GM23248 (cell line): Measurements from ENCODE around the gene PLA2G2C. TPM values are rescaled to one million over a fixed set of nuclear protein-coding genes. Genes with fewer than 3 reads are reported as not detected.

ENCODE experiments used
- DNase-seq: peaks from one replicate; pipeline ENCODE4 v3.0.0-alpha.2; 2015
- H2AFZ ChIP-seq: fragments of 200-600 bp; sonication (generic); 2 replicates; pipeline ENCODE4 v1.6.1; 2016; ENCODE audit warnings: antibody characterized with exemption
- H3F3A ChIP-seq: fragments of 200-600 bp; sonication (generic); 2 replicates; pipeline ENCODE4 v1.6.1; 2016; ENCODE audit warnings: mild to moderate bottlenecking, antibody characterized with exemption, mixed run types; ENCODE audit not compliant: insufficient read depth
- H3K27ac ChIP-seq: fragments of 200-600 bp; sonication (generic); 2 replicates; pipeline ENCODE4 v1.5.1; 2016; ENCODE audit warnings: mild to moderate bottlenecking
- H3K27me3 ChIP-seq: fragments of 200-600 bp; sonication (generic); replicated peaks from 2 replicates; pipeline ENCODE4 v1.6.1; 2016; ENCODE audit warnings: mild to moderate bottlenecking; ENCODE audit not compliant: insufficient read depth
- H3K36me3 ChIP-seq: fragments of 200-600 bp; sonication (generic); 2 replicates; pipeline ENCODE4 v1.6.1; 2016; ENCODE audit warnings: low read depth, mild to moderate bottlenecking
- H3K4me1 ChIP-seq: fragments of 200-600 bp; sonication (generic); 2 replicates; pipeline ENCODE4 v1.6.1; 2016; ENCODE audit warnings: mild to moderate bottlenecking; ENCODE audit not compliant: insufficient read depth
- H3K4me2 ChIP-seq: fragments of 200-600 bp; sonication (generic); one replicate; pipeline ENCODE4 v1.6.1; 2016; ENCODE audit warnings: mild to moderate bottlenecking; ENCODE audit not compliant: unreplicated experiment
- H3K4me3 ChIP-seq: fragments of 200-600 bp; sonication (generic); 2 replicates; pipeline ENCODE4 v1.5.1; 2016; ENCODE audit warnings: mild to moderate bottlenecking
- H3K79me2 ChIP-seq: fragments of 200-600 bp; sonication (generic); 2 replicates; pipeline ENCODE4 v1.6.1; 2016; ENCODE audit warnings: mild to moderate bottlenecking; ENCODE audit not compliant: insufficient read depth
- H3K9ac ChIP-seq: fragments of 200-600 bp; sonication (generic); 2 replicates; pipeline ENCODE4 v1.6.1; 2016; ENCODE audit warnings: mild to moderate bottlenecking
- H3K9me2 ChIP-seq: fragments of 200-600 bp; sonication (generic); 2 replicates; pipeline ENCODE4 v1.6.1; 2016; ENCODE audit warnings: mixed run types, mild to moderate bottlenecking, moderate library complexity; ENCODE audit not compliant: insufficient read depth
- H3K9me3 ChIP-seq: fragments of 200-600 bp; sonication (generic); one replicate; pipeline ENCODE4 v1.6.1; 2017; ENCODE audit warnings: low read depth
- H4K20me1 ChIP-seq: fragments of 200-600 bp; sonication (generic); 2 replicates; pipeline ENCODE4 v1.6.0; 2016; ENCODE audit not compliant: insufficient read depth
- EZH2 ChIP-seq: fragments of 200-600 bp; sonication (generic); IDR thresholded peaks from 2 replicates; pipeline ENCODE4 v1.6.1; 2018; ENCODE audit warnings: antibody characterized with exemption, mild to moderate bottlenecking; ENCODE audit not compliant: insufficient read depth, poor library complexity, severe bottlenecking
- EZH2phosphoT487 ChIP-seq: fragments of 200-600 bp; sonication (generic); IDR thresholded peaks from 2 replicates; pipeline ENCODE4 v1.6.1; 2018; ENCODE audit warnings: antibody characterized with exemption, moderate library complexity, mild to moderate bottlenecking, low read depth; ENCODE audit not compliant: insufficient read depth
- WGBS, 2 experiments: methylation state at CpG; one replicate each; pipeline ENCODE4 v1.1.6; 2015 to 2017; ENCODE audit warnings: low lambda C conversion rate in 2 of 2, low coverage in 1 of 2; ENCODE audit errors: missing lambda C conversion rate in 2 of 2; 5-methylcytosine and 5-hydroxymethylcytosine counted together
- in situ Hi-C: fragments of 300-500 bp; cut with MboI; formaldehyde crosslinking; loops from 2 replicates; pipeline ENCODE4 v1.15.0; 2020
- polyA plus RNA-seq: library from polyadenylated mRNA; unstranded; fragments of >200 nt; fragmentation: Nextera tagmentation; extraction: Ambion mirVana; gene quantifications from 2 replicates; pipeline ENCODE4 v1.2.1, GENCODE V29; 2016
- total RNA-seq: library from RNA; depleted of rRNA; stranded (reverse); fragments of >200 nt; shearing (Covaris generic); gene quantifications from 2 replicates; pipeline ENCODE4 v1.2.3, GENCODE V29; 2014

The PLA2G2C gene
- total and polyA plus RNA-seq, 2 experiments from 2014 or later = not detected

- H3K4me3 ChIP-seq = no peak overlapping the region
- H3K9me3 ChIP-seq = no peaks in the 10 kb centered on the region
- DNase-seq = no peak
- H4K20me1 ChIP-seq = no peaks in the 10 kb centered on the region
- no peak overlapping the region for H2AFZ ChIP-seq
- no peaks in the 10 kb centered on the region for H3K79me2 ChIP-seq
- no peaks in the 10 kb centered on the region for H3K9me2 ChIP-seq
- WGBS, 2 experiments = 13 to 27% methylated on average over 2 of the region's 2 CpGs
- no peaks in the 10 kb centered on the region for H3F3A ChIP-seq
- H3K4me2 ChIP-seq = no peak overlapping the region
- TF ChIP-seq EZH2 (no peak), EZH2phosphoT487 (no peak)
- in situ Hi-C loops = no loop called here
- no peaks in the 10 kb centered on the region for H3K4me1 ChIP-seq
- H3K27ac ChIP-seq = no peak overlapping the region
- no peaks in the 10 kb centered on the region for H3K36me3 ChIP-seq
- no peak overlapping the region for H3K9ac ChIP-seq
- H3K27me3 ChIP-seq = peaks cover 61% of the 10 kb centered on the region
Measured at GRCh38 chr1:20229171-20229570, 42.9 kb upstream of the PLA2G2C start.

GRCh38 chr1:20228314-20228825 is 42.1 kb upstream of the PLA2G2C start:
- no peaks in the 10 kb centered on the region for H3F3A ChIP-seq
- H2AFZ ChIP-seq = no peak overlapping the region
- no peak overlapping the region for H3K27ac ChIP-seq
- DNase-seq = no peak
- no peaks in the 10 kb centered on the region for H4K20me1 ChIP-seq
- H3K9ac ChIP-seq = no peak overlapping the region
- H3K27me3 ChIP-seq = peaks cover 56% of the 10 kb centered on the region
- no peaks in the 10 kb centered on the region for H3K9me3 ChIP-seq
- TF ChIP-seq EZH2 (no peak), EZH2phosphoT487 (no peak)
- no peaks in the 10 kb centered on the region for H3K9me2 ChIP-seq
- no peaks in the 10 kb centered on the region for H3K79me2 ChIP-seq
- WGBS, 2 experiments = 74 to 77% methylated on average over 11 of the region's 11 CpGs
- H3K36me3 ChIP-seq = no peaks in the 10 kb centered on the region
- in situ Hi-C loops = no loop called here
- H3K4me2 ChIP-seq = no peak overlapping the region
- no peak overlapping the region for H3K4me3 ChIP-seq
- no peaks in the 10 kb centered on the region for H3K4me1 ChIP-seq

DNA sequence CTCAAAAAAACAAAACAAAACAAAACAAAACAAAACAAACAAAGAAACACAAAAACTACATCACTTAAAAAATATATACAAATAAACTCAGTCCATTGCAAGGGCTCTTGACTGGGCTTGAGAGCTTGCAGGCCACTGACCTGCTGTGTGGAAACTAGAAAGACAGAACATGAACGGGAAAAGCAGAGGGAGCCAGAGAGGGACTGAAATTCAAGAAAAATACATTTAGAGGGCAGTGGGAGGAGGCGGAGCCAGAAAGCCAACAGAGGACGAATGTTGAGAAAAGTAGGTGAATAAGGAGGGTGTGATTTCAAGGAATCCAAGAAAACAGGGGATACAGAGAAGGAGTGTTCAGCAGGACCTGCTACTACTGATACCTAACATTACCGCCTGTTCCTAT is 41.4 kb upstream of the PLA2G2C start:
- 41 to 44% methylated on average over 4 of the region's 4 CpGs for WGBS, 2 experiments
- no peaks in the 10 kb centered on the region for H3K4me1 ChIP-seq
- TF ChIP-seq EZH2 (no peak), EZH2phosphoT487 (no peak)
- no peak overlapping the region for H3K4me2 ChIP-seq
- no peaks in the 10 kb centered on the region for H3K9me2 ChIP-seq
- no peak overlapping the region for H2AFZ ChIP-seq
- H3K9ac ChIP-seq = no peak overlapping the region
- no peaks in the 10 kb centered on the region for H3K36me3 ChIP-seq
- H3K9me3 ChIP-seq = no peaks in the 10 kb centered on the region
- no peaks in the 10 kb centered on the region for H3F3A ChIP-seq
- no peak for DNase-seq
- in situ Hi-C loops = no loop called here
- H4K20me1 ChIP-seq = no peaks in the 10 kb centered on the region
- no peak overlapping the region for H3K27ac ChIP-seq
- peaks cover 55% of the 10 kb centered on the region for H3K27me3 ChIP-seq
- no peaks in the 10 kb centered on the region for H3K79me2 ChIP-seq
- H3K4me3 ChIP-seq = no peak overlapping the region

DNA sequence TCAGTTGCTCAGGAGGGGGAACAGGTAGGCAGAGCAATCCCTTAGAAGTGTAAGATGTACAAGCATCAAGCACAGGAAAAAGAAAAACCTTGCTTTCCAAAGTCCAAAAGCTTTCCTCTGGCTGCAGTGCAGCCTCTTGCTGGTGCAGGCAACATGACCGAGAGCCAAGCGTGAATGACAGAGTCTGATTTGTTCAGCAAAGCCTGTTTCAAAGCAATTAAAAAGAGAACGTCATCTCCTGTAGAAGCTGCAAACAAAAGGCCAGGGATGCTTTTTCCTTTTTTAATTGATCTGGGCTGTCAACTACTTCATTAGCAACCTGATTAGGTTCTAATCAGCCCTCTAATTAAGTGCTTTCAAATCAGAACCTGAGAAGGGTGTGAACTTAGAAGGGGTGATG is 38.2 kb upstream of the PLA2G2C start:
- H3K27ac ChIP-seq = no peak overlapping the region
- H3K9me2 ChIP-seq = no peaks in the 10 kb centered on the region
- no peak overlapping the region for H3K4me3 ChIP-seq
- no peak overlapping the region for H3K4me2 ChIP-seq
- no peaks in the 10 kb centered on the region for H3K9me3 ChIP-seq
- no peaks in the 10 kb centered on the region for H3F3A ChIP-seq
- in situ Hi-C loops = no loop called here
- no peak for DNase-seq
- no peak for TF ChIP-seq EZH2phosphoT487
- no peak for TF ChIP-seq EZH2
- H3K9ac ChIP-seq = no peak overlapping the region
- no peaks in the 10 kb centered on the region for H4K20me1 ChIP-seq
- 38 to 44% methylated on average over 3 of the region's 3 CpGs for WGBS, 2 experiments
- H3K4me1 ChIP-seq = no peaks in the 10 kb centered on the region
- H3K79me2 ChIP-seq = no peaks in the 10 kb centered on the region
- peaks cover 71% of the 10 kb centered on the region for H3K27me3 ChIP-seq
- H3K36me3 ChIP-seq = no peaks in the 10 kb centered on the region
- H2AFZ ChIP-seq = no peak overlapping the region
